Activated T-cell treated with anti-CD3 and anti-CD28 coated beads for 48 hours (primary cell): ENCODE data around the gene DET1.
"Not testable (repeated sequence)": the region's sequence is repeated elsewhere in the genome, so short reads cannot be mapped to it uniquely, and the experiment has no call there.

ENCODE experiments used
- DNase-seq: peaks from one replicate; pipeline ENCODE4 v3.0.0-alpha.2; 2020; ENCODE audit warnings: low read depth

Gene DET1

DNA sequence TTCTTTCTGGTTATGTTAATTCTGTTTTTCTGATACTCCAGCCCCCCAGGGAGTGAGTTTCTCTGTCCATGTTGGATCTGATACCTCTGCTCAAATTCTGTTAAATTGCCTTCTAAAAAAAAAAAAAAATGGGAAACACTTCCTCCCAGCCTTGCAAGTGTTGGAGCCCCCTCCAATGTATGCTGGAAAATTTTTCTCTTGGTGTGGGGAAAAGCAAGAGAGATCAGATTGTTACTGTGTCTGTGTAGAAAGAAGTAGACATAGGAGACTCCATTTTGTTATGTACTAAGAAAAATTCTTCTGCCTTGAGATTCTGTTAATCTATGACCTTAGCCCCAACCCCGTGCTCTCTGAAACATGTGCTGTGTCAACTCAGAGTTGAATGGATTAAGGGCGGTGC is 6.1 kb downstream of the DET1 start:
- not testable (repeated sequence) for DNase-seq

- DNase-seq = no peak
These were observed 7.0 kb downstream of the DET1 start for GRCh38 chr15:88539441-88539840.

GRCh38 chr15:88538972-88539371 is 7.5 kb downstream of the DET1 start:
- DNase-seq = no peak

- DNase-seq = no peak
These were observed 8.7 kb downstream of the DET1 start for GRCh38 chr15:88537591-88538317.

DNA sequence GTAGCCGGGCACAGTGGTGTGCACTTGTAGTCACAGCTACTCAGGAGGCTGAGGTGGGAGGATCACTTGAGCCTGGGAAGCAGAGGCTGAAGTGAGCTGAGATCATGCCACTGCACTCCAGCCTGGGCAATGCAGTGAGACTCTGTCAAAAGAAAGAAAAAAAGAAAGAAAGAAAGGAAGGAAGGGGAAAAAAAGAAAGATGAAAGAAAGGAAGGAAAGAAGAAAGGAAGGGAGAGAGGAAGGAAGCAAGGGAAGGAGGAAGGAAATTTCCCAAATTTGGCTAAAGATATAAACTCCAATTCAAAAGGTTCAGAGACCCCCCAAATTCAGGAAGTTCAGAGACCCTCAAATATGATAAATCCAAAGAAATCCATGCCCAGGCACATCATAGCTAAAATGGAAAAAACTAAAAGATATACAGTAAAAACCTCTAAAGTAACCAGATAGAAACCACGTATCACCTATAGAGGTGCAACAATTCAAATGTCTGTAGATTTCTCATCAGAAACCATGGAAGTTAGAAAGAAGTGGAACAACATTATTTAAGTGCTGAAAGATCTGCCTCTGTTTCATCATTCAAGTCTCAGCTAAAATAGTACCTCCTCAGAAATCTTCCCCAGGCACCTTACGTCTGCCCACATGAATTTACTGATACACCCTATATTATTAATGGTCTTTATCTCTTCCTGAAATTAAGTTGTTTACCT is 10.7 kb downstream of the DET1 start:
- DNase-seq = no peak

DNA sequence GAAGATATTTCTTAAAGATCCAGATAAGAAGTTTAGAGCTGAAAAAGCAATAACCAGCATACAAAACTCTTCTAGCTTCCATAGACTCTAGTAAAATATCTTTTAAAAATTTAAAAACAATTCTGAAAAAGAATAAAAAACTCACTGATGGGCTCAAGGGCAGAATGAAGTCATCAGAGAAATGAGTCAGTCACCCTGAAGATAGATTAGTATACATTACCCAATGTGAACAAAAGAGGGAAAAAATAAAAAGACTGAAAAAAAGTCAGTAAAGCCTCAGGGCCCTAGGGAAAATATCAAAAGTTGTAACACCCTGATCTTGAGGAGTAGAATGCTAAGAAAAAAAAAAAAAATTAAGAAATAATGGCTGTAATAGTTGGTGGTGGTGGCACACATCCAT is 11.4 kb downstream of the DET1 start:
- DNase-seq = no peak

- DNase-seq = no peak
These were observed 13.1 kb downstream of the DET1 start for GRCh38 chr15:88533376-88533775.

DNA sequence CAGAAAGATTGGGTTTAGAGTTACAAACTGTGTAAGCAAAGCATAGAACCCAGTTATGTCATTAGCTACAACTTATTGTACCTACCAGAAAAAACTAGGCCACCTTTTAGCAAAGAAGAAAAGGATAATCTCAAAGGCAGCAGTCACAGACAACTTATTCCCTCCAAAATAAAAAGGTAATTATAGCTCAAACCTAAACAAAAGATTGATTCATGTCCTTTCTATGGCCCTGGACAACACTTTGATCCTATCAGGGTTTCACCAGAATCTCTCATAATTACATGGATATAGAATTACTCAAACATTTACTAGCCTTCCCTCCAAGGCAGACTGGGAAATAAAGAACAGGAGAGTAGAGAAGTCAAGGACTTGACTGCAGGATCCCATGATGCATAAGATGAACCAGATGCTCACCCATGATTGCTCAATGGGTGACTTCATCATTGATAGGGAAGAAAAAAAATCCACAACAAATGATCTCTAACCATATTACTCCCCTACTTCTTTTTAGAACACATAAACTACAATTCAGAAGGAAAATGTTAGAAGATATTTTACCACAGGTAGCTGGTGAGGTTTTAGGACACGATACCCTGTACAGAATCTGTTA is 17.4 kb downstream of the DET1 start:
- no peak for DNase-seq

- DNase-seq = no peak
These were observed 20.1 kb downstream of the DET1 start for GRCh38 chr15:88526247-88526879.

GRCh38 chr15:88525418-88525817 is 21.1 kb downstream of the DET1 start:
- no peak for DNase-seq

GRCh38 chr15:88524094-88524493 is 22.4 kb downstream of the DET1 start:
- not testable (repeated sequence) for DNase-seq

GRCh38 chr15:88518903-88519302 is 27.6 kb downstream of the DET1 start:
- no peak for DNase-seq

DNA sequence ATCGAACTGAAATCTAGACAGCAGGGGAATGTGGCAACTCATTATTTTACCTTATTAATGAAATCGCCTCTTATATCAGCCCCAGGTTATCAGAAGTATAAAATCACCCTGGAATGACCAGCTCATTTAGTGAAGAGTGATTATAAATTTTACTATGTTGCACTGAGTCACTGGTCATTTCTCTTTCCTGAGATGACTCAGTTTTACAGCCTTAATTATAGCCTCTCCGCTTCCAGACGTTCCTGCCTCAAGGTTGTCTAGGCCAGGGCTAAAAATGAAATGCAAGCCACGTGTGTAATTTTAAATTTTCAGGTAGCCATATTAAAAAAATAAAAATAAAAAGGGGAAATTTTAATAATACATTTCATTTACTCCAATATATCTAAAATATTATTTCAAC is 33.3 kb downstream of the DET1 start:
- DNase-seq = no peak

DNA sequence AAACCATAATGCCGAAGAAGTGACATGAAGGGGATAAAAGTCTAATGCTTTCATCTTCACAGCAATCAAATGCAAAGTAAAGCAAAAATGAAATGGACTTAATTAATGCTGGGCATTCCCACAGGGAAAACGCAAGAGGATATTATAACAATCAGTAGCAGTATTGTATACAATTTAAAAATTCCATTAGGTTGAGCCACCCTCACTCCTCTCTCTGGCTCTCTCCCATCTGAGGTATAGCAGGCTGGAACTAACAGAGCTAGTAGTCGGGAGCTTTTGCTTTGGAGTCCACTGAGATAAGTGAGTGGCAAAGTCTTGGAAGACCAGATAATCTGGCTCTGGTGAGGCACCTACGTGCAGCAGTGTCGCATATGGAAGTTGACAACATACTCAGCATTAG is 33.9 kb downstream of the DET1 start:
- DNase-seq = no peak

GRCh38 chr15:88512078-88512477 is 34.4 kb downstream of the DET1 start:
- DNase-seq = no peak

- DNase-seq = no peak
These were observed 35.3 kb downstream of the DET1 start for GRCh38 chr15:88511161-88511560.

DNA sequence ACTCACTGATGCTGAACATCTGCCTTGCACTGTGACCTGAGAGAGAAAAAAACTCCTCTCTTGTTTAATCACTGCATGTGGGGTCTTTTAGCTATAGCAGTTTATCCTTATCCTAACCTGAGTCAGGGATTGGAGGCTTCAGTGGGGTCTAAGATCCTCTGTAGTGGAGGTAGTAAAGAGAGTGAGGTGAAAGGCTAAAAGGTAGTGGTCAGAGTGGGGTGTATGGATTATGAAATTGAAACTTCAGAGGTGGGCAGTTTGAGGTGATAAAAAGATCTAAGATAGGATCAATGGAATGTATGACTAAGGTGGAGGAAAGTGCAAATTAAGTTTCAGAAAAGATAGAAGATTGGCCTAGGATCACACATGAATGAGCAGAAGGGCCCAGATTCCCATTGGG is 36.5 kb downstream of the DET1 start:
- DNase-seq = no peak

GRCh38 chr15:88509321-88509720 is 37.2 kb downstream of the DET1 start:
- no peak for DNase-seq

- DNase-seq = no peak
These were observed 39.9 kb downstream of the DET1 start for GRCh38 chr15:88506628-88507027.

DNA sequence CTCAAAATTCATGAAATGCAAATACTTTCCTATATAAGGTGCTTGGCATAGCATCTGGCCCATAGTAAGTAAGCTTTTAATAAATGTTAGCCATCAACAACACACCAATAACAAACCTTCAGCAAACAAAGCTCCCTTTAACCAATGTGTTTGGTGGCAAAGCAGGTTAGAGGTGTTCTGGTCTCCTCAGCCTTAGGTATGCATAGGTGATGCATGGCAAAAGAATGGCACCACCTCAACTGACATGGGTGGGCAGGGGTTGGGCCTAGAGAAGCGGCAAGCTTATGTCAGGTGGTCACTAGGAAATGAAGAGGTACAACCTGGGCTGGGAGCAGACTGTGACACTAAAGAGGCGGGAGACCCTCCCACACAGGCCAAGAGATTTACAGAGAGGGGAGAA is 40.8 kb downstream of the DET1 start:
- no peak for DNase-seq

DNA sequence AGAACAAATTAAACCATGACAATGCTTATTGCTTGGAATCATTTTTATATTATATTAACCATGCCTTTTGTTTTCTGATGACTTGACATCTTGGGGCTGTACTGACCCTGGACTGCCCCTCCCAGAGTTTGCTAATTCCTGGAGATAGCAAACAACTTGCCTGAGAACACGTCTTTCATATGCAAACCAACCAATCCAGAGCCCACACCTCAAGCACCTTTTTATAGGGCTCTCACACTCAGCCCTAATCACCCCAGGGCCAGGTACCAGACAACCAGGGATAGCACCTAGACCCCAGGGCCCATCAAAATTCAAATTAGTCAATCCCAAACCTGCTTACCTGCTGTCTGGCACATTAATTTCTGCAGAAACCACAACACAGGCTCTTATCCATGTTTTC is 42.0 kb downstream of the DET1 start:
- DNase-seq = no peak

DNA sequence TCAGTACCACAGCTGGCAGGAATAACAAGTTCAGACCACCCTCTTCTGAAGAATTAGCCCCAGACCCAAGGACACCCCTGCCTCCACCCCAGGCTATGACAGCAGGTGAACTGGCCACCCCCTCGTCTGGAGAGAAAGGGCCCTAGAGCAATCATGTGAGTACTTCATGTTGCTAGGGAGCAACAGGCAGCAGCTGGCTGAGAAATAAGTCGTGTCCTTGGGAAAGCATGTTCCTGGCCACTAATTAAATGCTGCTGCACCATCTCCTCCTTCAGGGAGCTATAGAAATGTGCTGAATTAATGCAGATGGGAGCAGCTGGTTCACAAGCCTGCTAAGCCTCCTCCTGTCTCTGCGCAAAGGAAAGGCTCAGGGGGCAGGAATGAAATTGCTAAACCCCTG is 47.5 kb downstream of the DET1 start:
- no peak for DNase-seq
